NT2/D1 (cell line): ENCODE results near the gene STK17A.

Experiments
- DNase-seq: peaks from one replicate; pipeline ENCODE4 v3.0.0-alpha.2; 2011; ENCODE audit warnings: low read depth, low spot score
- H3K27me3 ChIP-seq: 2 replicates; pipeline ENCODE4 v1.6.0; 2011; ENCODE audit warnings: mild to moderate bottlenecking; ENCODE audit not compliant: insufficient read length, insufficient read depth
- H3K36me3 ChIP-seq: 2 replicates; pipeline ENCODE4 v1.6.1; 2011; ENCODE audit warnings: mild to moderate bottlenecking, low read length, mixed read lengths; ENCODE audit not compliant: insufficient read depth, insufficient read length
- H3K4me1 ChIP-seq: 2 replicates; pipeline ENCODE4 v1.5.1; 2011; ENCODE audit not compliant: insufficient read depth, insufficient read length
- H3K4me3 ChIP-seq: 2 replicates; pipeline ENCODE4 v1.5.1; 2011; ENCODE audit warnings: low read depth; ENCODE audit not compliant: insufficient read length
- H3K9ac ChIP-seq: 2 replicates; pipeline ENCODE4 v1.6.0; 2011; ENCODE audit warnings: low read depth; ENCODE audit not compliant: insufficient read length
- H3K9me3 ChIP-seq: 2 replicates; pipeline ENCODE4 v1.5.1; 2011; ENCODE audit warnings: mild to moderate bottlenecking, low read length; ENCODE audit not compliant: insufficient read depth
- SUZ12 ChIP-seq: IDR thresholded peaks from 2 replicates; pipeline ENCODE4 v1.6.1; 2011; ENCODE audit not compliant: insufficient read length, insufficient read depth; ENCODE audit errors: extremely low read depth
- YY1 ChIP-seq: IDR thresholded peaks from 2 replicates; pipeline ENCODE4 v1.6.1; 2011; ENCODE audit not compliant: insufficient read length, insufficient read depth
- ZNF274 ChIP-seq: IDR thresholded peaks from 2 replicates; pipeline ENCODE4 v1.6.1; 2011; ENCODE audit warnings: mild to moderate bottlenecking, low read depth, low read length

The STK17A gene

DNA sequence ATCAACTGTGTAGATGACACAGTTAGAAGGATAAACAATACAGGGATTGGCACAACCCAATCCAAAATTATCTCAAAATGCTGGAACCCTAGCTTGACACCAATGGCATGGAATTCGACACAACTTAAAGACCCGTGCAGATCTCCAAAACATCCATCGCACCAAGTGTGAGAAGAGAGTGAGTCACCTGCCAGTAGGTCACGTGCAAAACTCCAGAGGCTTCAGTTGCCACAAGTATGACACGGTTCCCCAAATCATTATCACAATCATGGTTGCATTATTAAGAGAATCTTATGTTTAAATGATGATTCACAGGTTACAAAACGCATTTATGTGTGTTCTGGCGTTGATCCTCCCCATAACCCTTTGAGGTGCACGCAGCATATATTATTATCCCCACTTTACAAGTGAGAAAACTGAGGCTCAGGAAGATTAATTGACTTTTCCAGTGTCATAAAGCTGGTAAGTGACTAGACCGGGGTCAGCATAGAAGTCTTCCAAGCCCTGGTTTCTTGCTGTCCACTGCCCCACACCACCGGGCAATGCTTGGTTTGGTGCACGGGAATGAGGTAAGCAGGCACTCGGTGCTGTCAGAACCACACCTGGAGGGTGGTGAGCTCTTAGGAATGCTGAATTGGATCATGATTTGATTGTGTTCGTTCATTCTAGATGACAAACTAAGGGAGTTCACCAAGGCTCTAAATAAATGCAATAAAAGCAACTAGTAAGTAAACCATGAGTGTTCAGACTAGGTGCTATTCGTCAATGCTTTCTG, 23.6 kb upstream of the STK17A start:
- H3K9ac ChIP-seq = no peak overlapping the region
- TF ChIP-seq SUZ12 (no peak), ZNF274 (no peak)
- no peak for DNase-seq

GRCh38 chr7:43559946-43560335, 23.0 kb upstream of the STK17A start:
- Histone ChIP-seq H3K27me3 (no peaks in the 10 kb centered on the region), H3K4me1 (peaks cover 2% of the 10 kb centered on the region), H3K9me3 (no peaks in the 10 kb centered on the region), H3K9ac (no peak overlapping the region), H3K4me3 (no peak overlapping the region), H3K36me3 (no peaks in the 10 kb centered on the region)
- DNase-seq = no peak
- TF ChIP-seq ZNF274 = no peak
- TF ChIP-seq SUZ12 = no peak
- no peak for TF ChIP-seq YY1

More for the DNA sequence above, 23.6 kb upstream of the STK17A start:
- no peak overlapping the region for H3K4me3 ChIP-seq
- H3K4me1 ChIP-seq = peaks cover 2% of the 10 kb centered on the region
- H3K9me3 ChIP-seq = no peaks in the 10 kb centered on the region
- no peaks in the 10 kb centered on the region for H3K36me3 ChIP-seq
- no peaks in the 10 kb centered on the region for H3K27me3 ChIP-seq

- Histone ChIP-seq H3K9me3 (no peaks in the 10 kb centered on the region), H3K9ac (no peak overlapping the region), H3K27me3 (no peaks in the 10 kb centered on the region), H3K4me3 (no peak overlapping the region), H3K4me1 (peaks cover 1% of the 10 kb centered on the region), H3K36me3 (no peaks in the 10 kb centered on the region)
- TF ChIP-seq SUZ12 = no peak
- no peak for TF ChIP-seq YY1
- no peak for TF ChIP-seq ZNF274
- no peak for DNase-seq
These were observed 22.1 kb upstream of the STK17A start for GRCh38 chr7:43560742-43561330.

- no peak for DNase-seq
- Histone ChIP-seq H3K9me3 (no peaks in the 10 kb centered on the region), H3K36me3 (no peaks in the 10 kb centered on the region), H3K27me3 (no peaks in the 10 kb centered on the region), H3K9ac (no peak overlapping the region), H3K4me1 (no peaks in the 10 kb centered on the region), H3K4me3 (no peak overlapping the region)
- TF ChIP-seq SUZ12 (no peak), ZNF274 (no peak), YY1 (no peak)
These were observed 20.5 kb upstream of the STK17A start for GRCh38 chr7:43562383-43562782.

DNA sequence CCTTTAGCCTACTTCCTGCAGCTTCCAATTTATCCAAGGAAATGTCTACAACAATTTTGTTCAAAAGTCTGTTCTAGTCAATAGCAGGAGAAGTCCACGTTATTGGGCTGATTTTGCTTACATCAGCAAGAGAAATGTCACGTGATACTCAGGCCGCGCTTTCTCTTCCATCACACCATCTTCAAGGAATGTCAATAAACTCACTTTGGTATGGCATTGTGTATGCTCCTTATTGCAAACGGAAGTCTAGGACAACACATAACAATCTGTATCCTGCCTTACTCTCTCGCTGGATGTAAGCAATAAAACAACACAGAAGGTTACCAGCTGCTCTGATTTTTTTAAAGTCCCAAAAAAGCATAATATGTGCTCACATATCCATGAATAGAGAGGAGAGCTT, 17.1 kb upstream of the STK17A start:
- Histone ChIP-seq H3K27me3 (no peaks in the 10 kb centered on the region), H3K4me3 (no peak overlapping the region), H3K36me3 (no peaks in the 10 kb centered on the region), H3K9ac (no peak overlapping the region), H3K4me1 (no peaks in the 10 kb centered on the region), H3K9me3 (no peaks in the 10 kb centered on the region)
- TF ChIP-seq ZNF274 = no peak
- no peak for TF ChIP-seq SUZ12
- no peak for TF ChIP-seq YY1
- DNase-seq = no peak

- Histone ChIP-seq H3K9ac (no peak overlapping the region), H3K4me3 (no peak overlapping the region), H3K36me3 (no peaks in the 10 kb centered on the region), H3K4me1 (no peaks in the 10 kb centered on the region), H3K27me3 (no peaks in the 10 kb centered on the region), H3K9me3 (no peaks in the 10 kb centered on the region)
- no peak for DNase-seq
- TF ChIP-seq SUZ12 (no peak), YY1 (no peak)
These were observed 14.4 kb upstream of the STK17A start for GRCh38 chr7:43568529-43568928.

GRCh38 chr7:43569424-43569823, 13.5 kb upstream of the STK17A start:
- Histone ChIP-seq H3K27me3 (no peaks in the 10 kb centered on the region), H3K4me1 (no peaks in the 10 kb centered on the region), H3K9me3 (no peaks in the 10 kb centered on the region), H3K4me3 (no peak overlapping the region), H3K36me3 (no peaks in the 10 kb centered on the region), H3K9ac (no peak overlapping the region)
- TF ChIP-seq SUZ12 = no peak
- no peak for TF ChIP-seq ZNF274
- no peak for TF ChIP-seq YY1
- DNase-seq = no peak
